HG03565 (cell line): ENCODE data around the gene SERTAD2.

Source experiments
- ATAC-seq: cut with Tn5 transposase; IDR thresholded peaks from one replicate; pipeline ENCODE4 v1.9.1; 2021; ENCODE audit warnings: mild to moderate bottlenecking, moderate library complexity; ENCODE audit not compliant: unreplicated experiment

SERTAD2 gene

GRCh38 chr2:64609942-64610281 lies 43.8 kb downstream of the SERTAD2 start:
- no peak for ATAC-seq

- ATAC-seq: peak; percentile 28
Measured at GRCh38 chr2:64609227-64609941, 44.3 kb downstream of the SERTAD2 start.

GRCh38 chr2:64608867-64609226 lies 44.9 kb downstream of the SERTAD2 start:
- peak; percentile 4 for ATAC-seq

- no peak for ATAC-seq
Measured at GRCh38 chr2:64607381-64608304, 46.1 kb downstream of the SERTAD2 start.

- ATAC-seq: peak; percentile 86
Measured at GRCh38 chr2:64606479-64607363, 47.0 kb downstream of the SERTAD2 start.

GRCh38 chr2:64605991-64606478 lies 47.7 kb downstream of the SERTAD2 start:
- ATAC-seq: no peak

GRCh38 chr2:64605026-64605471 lies 48.7 kb downstream of the SERTAD2 start:
- ATAC-seq: no peak

GRCh38 chr2:64604155-64604554 lies 49.6 kb downstream of the SERTAD2 start:
- ATAC-seq: no peak

- no peak for ATAC-seq
Measured at GRCh38 chr2:64602436-64602835, 51.3 kb downstream of the SERTAD2 start.

GRCh38 chr2:64601785-64602391 lies 51.8 kb downstream of the SERTAD2 start:
- no peak for ATAC-seq

- no peak for ATAC-seq
Measured at GRCh38 chr2:64601034-64601754, 52.5 kb downstream of the SERTAD2 start.

- ATAC-seq: no peak
Measured at GRCh38 chr2:64599469-64599868, 54.2 kb downstream of the SERTAD2 start.

GRCh38 chr2:64598226-64598625 lies 55.5 kb downstream of the SERTAD2 start:
- no peak for ATAC-seq

- no peak for ATAC-seq
Measured at GRCh38 chr2:64595397-64596176, 58.1 kb downstream of the SERTAD2 start.

- ATAC-seq: no peak
Measured at GRCh38 chr2:64594226-64594989, 59.3 kb downstream of the SERTAD2 start.

- ATAC-seq: no peak
Measured at GRCh38 chr2:64593035-64593655, 60.6 kb downstream of the SERTAD2 start.

- no peak for ATAC-seq
Measured at GRCh38 chr2:64591188-64591587, 62.5 kb downstream of the SERTAD2 start.

GRCh38 chr2:64587561-64587960 lies 66.2 kb downstream of the SERTAD2 start:
- no peak for ATAC-seq
